Hepatocyte (in vitro differentiated cells): ENCODE data around the gene DEK. TPM values are rescaled to one million over a fixed set of nuclear protein-coding genes. Genes with fewer than 3 reads are reported as not detected.
"Not testable (repeated sequence)": the region's sequence is repeated elsewhere in the genome, so short reads cannot be mapped to it uniquely, and the experiment has no call there.

Source experiments
- DNase-seq: peaks from one replicate; pipeline ENCODE4 v3.0.0-alpha.2; 2016; ENCODE audit warnings: low spot score
- H2AFZ ChIP-seq: fragments of 200-600 bp; sonication (generic); 2 replicates; pipeline ENCODE4 v1.6.0; 2016; ENCODE audit warnings: antibody characterized with exemption, mild to moderate bottlenecking
- H3K27ac ChIP-seq: fragments of 200-600 bp; sonication (generic); 2 replicates; pipeline ENCODE4 v1.5.1; 2016; ENCODE audit warnings: mild to moderate bottlenecking
- H3K27me3 ChIP-seq: fragments of 200-600 bp; sonication (generic); 2 replicates; pipeline ENCODE4 v1.6.1; 2016
- H3K36me3 ChIP-seq: fragments of 200-600 bp; sonication (generic); replicated peaks from 2 replicates; pipeline ENCODE4 v1.5.1; 2016; ENCODE audit warnings: low read depth; ENCODE audit not compliant: insufficient read depth
- H3K4me1 ChIP-seq: fragments of 200-600 bp; sonication (generic); 2 replicates; pipeline ENCODE4 v1.5.1; 2016; ENCODE audit warnings: mild to moderate bottlenecking, moderate library complexity; ENCODE audit not compliant: insufficient read depth
- H3K4me2 ChIP-seq: fragments of 200-600 bp; sonication (generic); 2 replicates; pipeline ENCODE4 v1.6.0; 2016
- H3K4me3 ChIP-seq: fragments of 200-600 bp; sonication (generic); 2 replicates; pipeline ENCODE4 v1.5.1; 2016; ENCODE audit warnings: mild to moderate bottlenecking
- H3K79me2 ChIP-seq: fragments of 200-600 bp; sonication (generic); 2 replicates; pipeline ENCODE4 v1.6.0; 2017; ENCODE audit warnings: mild to moderate bottlenecking
- H3K9me2 ChIP-seq: fragments of 200-600 bp; sonication (generic); replicated peaks from 2 replicates; pipeline ENCODE4 v1.6.0; 2017; ENCODE audit warnings: mild to moderate bottlenecking; ENCODE audit not compliant: insufficient read depth
- H3K9me3 ChIP-seq: fragments of 200-600 bp; sonication (generic); 2 replicates; pipeline ENCODE4 v1.5.1; 2016; ENCODE audit warnings: low read depth, mild to moderate bottlenecking
- H4K20me1 ChIP-seq: fragments of 200-600 bp; sonication (generic); 2 replicates; pipeline ENCODE4 v1.6.0; 2016; ENCODE audit warnings: mild to moderate bottlenecking; ENCODE audit not compliant: insufficient read depth, poor library complexity, severe bottlenecking
- CTCF ChIP-seq: fragments of 200-600 bp; sonication (generic); IDR thresholded peaks from 2 replicates; pipeline ENCODE4 v1.5.1; 2016; ENCODE audit warnings: antibody characterized with exemption, mild to moderate bottlenecking; ENCODE audit not compliant: poor library complexity
- EZH2 ChIP-seq: fragments of 200-600 bp; sonication (generic); IDR thresholded peaks from 2 replicates; pipeline ENCODE4 v1.6.1; 2016; ENCODE audit warnings: antibody characterized with exemption, mild to moderate bottlenecking, borderline replicate concordance
- EZH2phosphoT487 ChIP-seq: fragments of 200-600 bp; sonication (generic); IDR thresholded peaks from one replicate; pipeline ENCODE4 v1.6.1; 2018; ENCODE audit warnings: antibody characterized with exemption, mild to moderate bottlenecking, low read depth, moderate library complexity; ENCODE audit not compliant: unreplicated experiment, severe bottlenecking
- WGBS: methylation state at CpG from one replicate; pipeline ENCODE4 v1.1.6; 2016; ENCODE audit warnings: low lambda C conversion rate; ENCODE audit errors: missing lambda C conversion rate; 5-methylcytosine and 5-hydroxymethylcytosine counted together
- polyA plus RNA-seq: library from polyadenylated mRNA; unstranded; fragments of >200 nt; fragmentation: Nextera tagmentation; extraction: Ambion mirVana; gene quantifications from 2 replicates; pipeline ENCODE4 v1.2.1, GENCODE V29; 2016
- total RNA-seq: library from RNA; depleted of rRNA; stranded (reverse); fragments of >200 nt; gene quantifications from 2 replicates; pipeline ENCODE4 v1.2.3, GENCODE V29; 2014

DEK gene
- total and polyA plus RNA-seq, 2 experiments from 2014 or later: 39.9 to 81.3 TPM

DNA sequence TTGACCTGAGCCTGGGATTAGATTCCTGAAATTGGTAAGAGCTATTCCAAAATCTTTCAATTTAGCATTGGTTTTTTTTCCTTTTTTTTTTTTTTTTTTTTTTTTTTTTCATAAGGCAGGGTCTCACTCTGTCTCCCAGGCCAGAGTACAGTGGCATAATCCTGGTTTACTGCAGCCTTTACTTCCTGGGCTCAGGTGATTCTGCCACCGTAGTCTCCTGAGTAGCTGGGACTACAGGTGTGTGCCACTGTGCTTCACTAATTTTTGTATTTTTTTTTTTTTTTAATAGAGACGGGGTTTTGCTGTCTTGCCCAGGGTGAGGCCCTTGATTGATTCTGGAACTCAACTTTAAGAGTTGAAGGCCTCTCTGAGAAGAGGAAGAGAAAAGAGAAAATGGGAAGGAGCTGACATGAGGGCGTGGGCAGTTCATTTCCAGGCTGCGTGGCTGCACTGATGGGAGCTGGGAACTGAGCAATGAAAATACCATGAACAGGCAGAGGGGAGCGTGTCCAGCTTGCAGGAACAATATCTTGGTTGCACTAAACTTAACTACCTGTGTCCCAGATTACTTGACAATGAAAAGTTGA lies 84.5 kb downstream of the DEK start:
- Histone ChIP-seq H3K4me2 (no peak overlapping the region), H2AFZ (no peak overlapping the region), H3K4me3 (no peak overlapping the region), H4K20me1 (no peaks in the 10 kb centered on the region), H3K27me3 (no peaks in the 10 kb centered on the region), H3K27ac (no peak overlapping the region), H3K36me3 (no peaks in the 10 kb centered on the region), H3K79me2 (no peaks in the 10 kb centered on the region), H3K9me3 (no peaks in the 10 kb centered on the region), H3K4me1 (no peaks in the 10 kb centered on the region), H3K9me2 (no peaks in the 10 kb centered on the region)
- no peak for DNase-seq
- TF ChIP-seq CTCF (no peak), EZH2 (no peak), EZH2phosphoT487 (no peak)
- 91% methylated on average over 5 of the region's 5 CpGs for WGBS

- Histone ChIP-seq H3K9me2 (no peaks in the 10 kb centered on the region), H3K27me3 (no peaks in the 10 kb centered on the region), H3K36me3 (no peaks in the 10 kb centered on the region), H3K4me1 (no peaks in the 10 kb centered on the region), H2AFZ (no peak overlapping the region), H3K4me2 (no peak overlapping the region), H3K9me3 (no peaks in the 10 kb centered on the region), H3K27ac (no peak overlapping the region), H3K79me2 (no peaks in the 10 kb centered on the region), H3K4me3 (no peak overlapping the region), H4K20me1 (no peaks in the 10 kb centered on the region)
- TF ChIP-seq EZH2phosphoT487: no peak
- TF ChIP-seq CTCF: no peak
- no peak for TF ChIP-seq EZH2
- WGBS: 93% methylated on average over 3 of the region's 3 CpGs
- DNase-seq: no peak
These were observed 85.2 kb downstream of the DEK start for GRCh38 chr6:18178960-18179615.

DNA sequence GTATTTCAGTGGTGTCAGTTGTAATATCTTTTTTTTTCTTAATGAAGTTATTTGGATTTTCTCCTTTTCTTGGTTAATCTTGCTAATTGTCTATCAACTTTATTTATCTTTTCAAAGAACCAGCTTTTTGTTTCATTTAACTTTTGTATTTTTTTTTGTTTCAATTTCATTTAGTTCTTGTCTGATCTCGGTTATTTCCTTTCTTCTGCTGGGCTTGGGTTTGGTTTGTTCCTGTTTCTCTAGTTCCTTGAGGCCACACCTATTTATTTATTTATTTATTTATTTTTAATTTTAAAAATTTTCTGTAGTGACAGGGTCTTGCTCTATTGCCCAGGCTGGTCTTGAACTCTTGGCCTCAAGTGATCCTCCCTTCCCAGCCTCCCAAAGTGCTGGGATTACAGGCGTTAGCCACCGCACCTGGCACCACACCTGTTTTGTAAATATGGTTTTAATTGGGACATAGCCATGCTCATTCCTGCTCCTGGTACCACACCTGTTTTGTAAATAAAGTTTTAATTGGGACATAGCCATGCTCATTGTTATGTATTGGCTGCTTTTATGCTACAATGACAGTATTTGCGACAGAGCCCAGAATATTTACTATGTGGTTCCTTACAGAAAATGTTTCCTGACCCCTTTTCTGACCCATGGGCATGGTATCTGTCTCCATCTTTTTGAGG lies 86.9 kb downstream of the DEK start:
- no peak overlapping the region for H3K4me2 ChIP-seq
- WGBS: 93% methylated on average over 4 of the region's 4 CpGs
- H4K20me1 ChIP-seq: no peaks in the 10 kb centered on the region
- H3K27ac ChIP-seq: no peak overlapping the region
- no peaks in the 10 kb centered on the region for H3K9me2 ChIP-seq
- H3K27me3 ChIP-seq: no peaks in the 10 kb centered on the region
- no peaks in the 10 kb centered on the region for H3K79me2 ChIP-seq
- H3K4me1 ChIP-seq: no peaks in the 10 kb centered on the region
- DNase-seq: no peak
- no peak overlapping the region for H3K4me3 ChIP-seq
- TF ChIP-seq CTCF: no peak
- no peak for TF ChIP-seq EZH2
- no peak for TF ChIP-seq EZH2phosphoT487
- H3K36me3 ChIP-seq: no peaks in the 10 kb centered on the region
- H2AFZ ChIP-seq: no peak overlapping the region
- no peaks in the 10 kb centered on the region for H3K9me3 ChIP-seq

GRCh38 chr6:18176198-18176597 lies 88.1 kb downstream of the DEK start:
- H3K4me3 ChIP-seq, H3K4me2 ChIP-seq, H4K20me1 ChIP-seq, H3K36me3 ChIP-seq, H3K9me3 ChIP-seq, H2AFZ ChIP-seq, H3K4me1 ChIP-seq, H3K27ac ChIP-seq, H3K79me2 ChIP-seq, H3K27me3 ChIP-seq, DNase-seq, H3K9me2 ChIP-seq: not testable (repeated sequence)
- 79% methylated on average over 4 of the region's 4 CpGs for WGBS
